HEK293 (cell line): Measurements from ENCODE around the gene TIMP4.

Experiments
- CTCF ChIA-PET: fragments of 350-600 bp; formaldehyde crosslinking; extraction: SDS; loops from one replicate; lab custom pipeline; 2021; ENCODE audit warnings: antibody characterized with exemption; lab: Yijun Ruan, JAX
- POLR2A ChIA-PET: fragments of 300-600 bp; formaldehyde crosslinking; extraction: SDS; loops from one replicate; lab custom pipeline; 2020; ENCODE audit warnings: antibody characterized with exemption, inconsistent platforms; lab: Yijun Ruan, JAX
- H3K27ac ChIP-seq: fragments of 200-500 bp; sonication (Bioruptor generic); 2 replicates; pipeline ENCODE4 v1.5.1; 2014; ENCODE audit warnings: low read depth, low read length, control low read depth, inconsistent platforms; ENCODE audit errors: extremely low read depth
- H3K36me3 ChIP-seq, 2 experiments: fragments of 200-500 bp in 1 of 2; sonication (Bioruptor generic) in 1 of 2; 1 replicate in 1 of 2; 2 replicates in 1 of 2; pipeline ENCODE4 v1.5.1; 2014 to 2017; ENCODE audit warnings: inconsistent platforms in 2 of 2, low read length in 2 of 2; ENCODE audit not compliant: control insufficient read depth in 2 of 2, insufficient read depth in 1 of 2
- H3K4me1 ChIP-seq: fragments of 200-500 bp; sonication (Bioruptor generic); 2 replicates; pipeline ENCODE4 v1.5.1; 2014; ENCODE audit warnings: mild to moderate bottlenecking, low read length, inconsistent platforms; ENCODE audit not compliant: control insufficient read depth, insufficient read depth
- H3K4me3 ChIP-seq: 2 replicates; pipeline ENCODE4 v1.5.1; 2011; ENCODE audit warnings: low read depth, mild to moderate bottlenecking, control low read depth, low read length, moderate library complexity
- H3K9me3 ChIP-seq: fragments of 200-500 bp; sonication (Bioruptor generic); 2 replicates; pipeline ENCODE4 v1.5.1; 2014; ENCODE audit warnings: low read depth, low read length, inconsistent platforms; ENCODE audit not compliant: control insufficient read depth, insufficient read depth
- BCL11A ChIP-seq: fragments of 450-650 bp; formaldehyde crosslinking; IDR thresholded peaks from 2 replicates; pipeline ENCODE4 v1.5.1; 2016; ENCODE audit warnings: low read depth, missing biosample characterization, missing genetic modification characterization
- HOXA7 ChIP-seq: sonication (generic); formaldehyde crosslinking; IDR thresholded peaks from 2 replicates; pipeline ENCODE4 v1.8.1; 2022; ENCODE audit warnings: missing genetic modification reagents, borderline replicate concordance
- HOXC10 ChIP-seq: sonication (generic); formaldehyde crosslinking; IDR thresholded peaks from 2 replicates; pipeline ENCODE4 v1.8.1; 2023; ENCODE audit warnings: mild to moderate bottlenecking, missing genetic modification reagents
- IKZF3 ChIP-seq: fragments of 450-650 bp; IDR thresholded peaks from 2 replicates; pipeline ENCODE4 v1.5.0; 2018; ENCODE audit warnings: missing biosample characterization, mild to moderate bottlenecking, missing genetic modification characterization, moderate library complexity
- KLF10 ChIP-seq: fragments of 450-650 bp; IDR thresholded peaks from 2 replicates; pipeline ENCODE4 v1.5.1; 2018; ENCODE audit warnings: missing biosample characterization, mild to moderate bottlenecking, missing genetic modification characterization
- SETDB1 ChIP-seq: IDR thresholded peaks from one replicate; pipeline ENCODE4 v1.6.1; 2017; ENCODE audit warnings: mild to moderate bottlenecking, low read length, moderate library complexity, mixed read lengths; ENCODE audit not compliant: insufficient read length
- YY1 ChIP-seq: fragments of 450-650 bp; formaldehyde crosslinking; IDR thresholded peaks from 2 replicates; pipeline ENCODE4 v1.5.1; 2018; ENCODE audit warnings: missing biosample characterization, missing genetic modification characterization
- ZBTB1 ChIP-seq: fragments of 450-650 bp; formaldehyde crosslinking; IDR thresholded peaks from 2 replicates; pipeline ENCODE4 v1.5.1; 2016; ENCODE audit warnings: missing biosample characterization, missing genetic modification characterization
- ZBTB8A ChIP-seq: fragments of 450-650 bp; formaldehyde crosslinking; IDR thresholded peaks from 2 replicates; pipeline ENCODE4 v1.5.1; 2016; ENCODE audit warnings: missing biosample characterization, missing genetic modification characterization
- ZNF146 ChIP-seq: fragments of 450-650 bp; formaldehyde crosslinking; IDR thresholded peaks from 2 replicates; pipeline ENCODE4 v1.5.1; 2016; ENCODE audit warnings: missing biosample characterization, missing genetic modification characterization
- ZNF202 ChIP-seq: fragments of 450-650 bp; formaldehyde crosslinking; IDR thresholded peaks from 2 replicates; pipeline ENCODE4 v1.5.1; 2016; ENCODE audit warnings: missing biosample characterization, missing genetic modification characterization, borderline replicate concordance
- ZNF211 ChIP-seq: fragments of 450-650 bp; formaldehyde crosslinking; IDR thresholded peaks from 2 replicates; pipeline ENCODE4 v1.5.1; 2016; ENCODE audit warnings: low read depth, missing biosample characterization, missing genetic modification characterization
- ZNF223 ChIP-seq: fragments of 450-650 bp; formaldehyde crosslinking; IDR thresholded peaks from 2 replicates; pipeline ENCODE4 v1.5.1; 2016; ENCODE audit warnings: missing biosample characterization, missing genetic modification characterization
- ZNF239 ChIP-seq: fragments of 450-650 bp; formaldehyde crosslinking; IDR thresholded peaks from 2 replicates; pipeline ENCODE4 v1.5.1; 2016; ENCODE audit warnings: missing biosample characterization, missing genetic modification characterization
- ZNF48 ChIP-seq: fragments of 450-650 bp; formaldehyde crosslinking; IDR thresholded peaks from 2 replicates; pipeline ENCODE4 v1.5.1; 2016; ENCODE audit warnings: missing biosample characterization, missing genetic modification characterization
- ZNF548 ChIP-seq: fragments of 450-650 bp; formaldehyde crosslinking; IDR thresholded peaks from 2 replicates; pipeline ENCODE4 v1.5.1; 2016; ENCODE audit warnings: missing biosample characterization, missing genetic modification characterization
- ZNF596 ChIP-seq: fragments of 450-650 bp; IDR thresholded peaks from 2 replicates; pipeline ENCODE4 v1.5.0; 2018; ENCODE audit warnings: missing biosample characterization, mild to moderate bottlenecking, missing genetic modification characterization, moderate library complexity
- ZNF626 ChIP-seq: fragments of 450-650 bp; sonication (Bioruptor Pico); formaldehyde crosslinking; IDR thresholded peaks from 2 replicates; pipeline ENCODE4 v1.5.1; 2018; ENCODE audit warnings: missing biosample characterization, missing genetic modification characterization, inconsistent platforms
- ZSCAN23 ChIP-seq: fragments of 450-650 bp; formaldehyde crosslinking; IDR thresholded peaks from 2 replicates; pipeline ENCODE4 v1.5.1; 2016; ENCODE audit warnings: missing biosample characterization, missing genetic modification characterization
- TF ChIP-seq, protein P1 (sequence below): fragments of 450-650 bp; formaldehyde crosslinking; IDR thresholded peaks from 2 replicates; pipeline ENCODE4 v1.5.1; 2017; ENCODE audit warnings: missing biosample characterization, missing genetic modification characterization
- TF ChIP-seq, protein P2 (sequence below): fragments of 450-650 bp; formaldehyde crosslinking; IDR thresholded peaks from 2 replicates; pipeline ENCODE4 v1.5.1; 2016; ENCODE audit warnings: missing biosample characterization, missing genetic modification characterization, borderline replicate concordance
- TF ChIP-seq, protein P3 (sequence below): IDR thresholded peaks from 2 replicates; pipeline ENCODE4 v1.6.1; 2011; ENCODE audit warnings: mild to moderate bottlenecking, low read depth, low read length, borderline replicate concordance

TIMP4 gene

DNA sequence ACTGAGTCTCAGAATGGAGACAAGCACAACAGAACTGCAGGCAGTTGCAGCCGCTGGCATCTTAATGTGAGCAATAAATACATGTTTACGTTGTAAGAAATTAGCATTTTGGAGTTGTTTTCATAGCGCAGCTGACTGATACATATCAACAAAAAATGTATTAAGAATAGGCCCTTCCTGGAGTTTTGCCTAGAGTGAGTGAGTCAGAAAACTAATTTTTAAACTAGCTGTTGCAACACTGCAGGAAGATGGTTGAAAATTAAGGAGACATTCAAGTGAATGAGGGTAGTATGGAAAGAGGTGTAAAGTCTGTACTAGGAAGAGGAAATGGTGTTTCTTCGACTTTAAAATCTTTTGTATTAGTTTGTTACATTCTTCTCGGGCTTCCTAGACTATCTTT is 39.6 kb upstream of the TIMP4 start:
- ChIA-PET CTCF (interaction anchor here (1.1 kb wide), 1 partner anchor 60 kb away, joined by 4 read pairs; no protein-coding TSS in a partner anchor), POLR2A (no interaction called here)
- Histone ChIP-seq H3K4me1 (peaks cover 4% of the 10 kb centered on the region), H3K36me3 (no peaks in the 10 kb centered on the region), H3K9me3 (no peaks in the 10 kb centered on the region), H3K27ac (no peak overlapping the region), H3K4me3 (no peak overlapping the region)
- TF ChIP-seq HOXA7 (no peak), IKZF3 (tag by site-specific recombination) (no peak)

DNA sequence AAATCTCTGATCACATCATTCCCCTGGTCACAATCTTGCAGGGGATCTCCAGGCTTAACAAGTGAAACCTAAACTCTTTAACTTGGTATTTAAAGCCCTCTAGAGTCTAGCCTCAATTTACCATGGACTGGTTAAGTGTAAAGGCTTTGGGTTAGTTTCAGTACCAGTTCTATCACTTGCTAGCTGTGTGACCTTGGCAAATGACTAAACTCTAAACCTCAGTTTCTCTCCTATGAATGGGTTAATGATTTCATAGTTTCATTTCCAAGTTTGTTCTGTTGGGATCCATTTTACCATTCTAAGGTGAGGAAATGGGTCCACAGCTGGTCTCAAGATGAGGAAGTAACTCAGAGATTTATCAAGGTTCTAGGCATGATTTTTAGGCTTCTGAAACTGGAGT is 38.8 kb upstream of the TIMP4 start:
- TF ChIP-seq, protein P1, sequence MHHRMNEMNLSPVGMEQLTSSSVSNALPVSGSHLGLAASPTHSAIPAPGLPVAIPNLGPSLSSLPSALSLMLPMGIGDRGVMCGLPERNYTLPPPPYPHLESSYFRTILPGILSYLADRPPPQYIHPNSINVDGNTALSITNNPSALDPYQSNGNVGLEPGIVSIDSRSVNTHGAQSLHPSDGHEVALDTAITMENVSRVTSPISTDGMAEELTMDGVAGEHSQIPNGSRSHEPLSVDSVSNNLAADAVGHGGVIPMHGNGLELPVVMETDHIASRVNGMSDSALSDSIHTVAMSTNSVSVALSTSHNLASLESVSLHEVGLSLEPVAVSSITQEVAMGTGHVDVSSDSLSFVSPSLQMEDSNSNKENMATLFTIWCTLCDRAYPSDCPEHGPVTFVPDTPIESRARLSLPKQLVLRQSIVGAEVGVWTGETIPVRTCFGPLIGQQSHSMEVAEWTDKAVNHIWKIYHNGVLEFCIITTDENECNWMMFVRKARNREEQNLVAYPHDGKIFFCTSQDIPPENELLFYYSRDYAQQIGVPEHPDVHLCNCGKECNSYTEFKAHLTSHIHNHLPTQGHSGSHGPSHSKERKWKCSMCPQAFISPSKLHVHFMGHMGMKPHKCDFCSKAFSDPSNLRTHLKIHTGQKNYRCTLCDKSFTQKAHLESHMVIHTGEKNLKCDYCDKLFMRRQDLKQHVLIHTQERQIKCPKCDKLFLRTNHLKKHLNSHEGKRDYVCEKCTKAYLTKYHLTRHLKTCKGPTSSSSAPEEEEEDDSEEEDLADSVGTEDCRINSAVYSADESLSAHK (tag by site-specific recombination): no peak
- TF ChIP-seq ZNF146 (no peak), ZBTB8A (tag by site-specific recombination) (no peak), ZNF223 (tag by site-specific recombination) (no peak), YY1 (no peak), ZNF202 (tag by site-specific recombination) (no peak), KLF10 (tag by site-specific recombination) (no peak), ZSCAN23 (tag by site-specific recombination) (no peak), ZNF548 (tag by site-specific recombination) (no peak), SETDB1 (no peak), ZNF626 (tag by site-specific recombination) (no peak), HOXC10 (no peak), ZNF211 (tag by site-specific recombination) (no peak)
- TF ChIP-seq, protein P2, sequence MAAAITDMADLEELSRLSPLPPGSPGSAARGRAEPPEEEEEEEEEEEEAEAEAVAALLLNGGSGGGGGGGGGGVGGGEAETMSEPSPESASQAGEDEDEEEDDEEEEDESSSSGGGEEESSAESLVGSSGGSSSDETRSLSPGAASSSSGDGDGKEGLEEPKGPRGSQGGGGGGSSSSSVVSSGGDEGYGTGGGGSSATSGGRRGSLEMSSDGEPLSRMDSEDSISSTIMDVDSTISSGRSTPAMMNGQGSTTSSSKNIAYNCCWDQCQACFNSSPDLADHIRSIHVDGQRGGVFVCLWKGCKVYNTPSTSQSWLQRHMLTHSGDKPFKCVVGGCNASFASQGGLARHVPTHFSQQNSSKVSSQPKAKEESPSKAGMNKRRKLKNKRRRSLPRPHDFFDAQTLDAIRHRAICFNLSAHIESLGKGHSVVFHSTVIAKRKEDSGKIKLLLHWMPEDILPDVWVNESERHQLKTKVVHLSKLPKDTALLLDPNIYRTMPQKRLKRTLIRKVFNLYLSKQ (tag by site-specific recombination): no peak
- TF ChIP-seq, protein P3, sequence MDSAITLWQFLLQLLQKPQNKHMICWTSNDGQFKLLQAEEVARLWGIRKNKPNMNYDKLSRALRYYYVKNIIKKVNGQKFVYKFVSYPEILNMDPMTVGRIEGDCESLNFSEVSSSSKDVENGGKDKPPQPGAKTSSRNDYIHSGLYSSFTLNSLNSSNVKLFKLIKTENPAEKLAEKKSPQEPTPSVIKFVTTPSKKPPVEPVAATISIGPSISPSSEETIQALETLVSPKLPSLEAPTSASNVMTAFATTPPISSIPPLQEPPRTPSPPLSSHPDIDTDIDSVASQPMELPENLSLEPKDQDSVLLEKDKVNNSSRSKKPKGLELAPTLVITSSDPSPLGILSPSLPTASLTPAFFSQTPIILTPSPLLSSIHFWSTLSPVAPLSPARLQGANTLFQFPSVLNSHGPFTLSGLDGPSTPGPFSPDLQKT: no peak
- peaks cover 9% of the 10 kb centered on the region for H3K4me1 ChIP-seq
- ChIA-PET CTCF (no interaction called here), POLR2A (no interaction called here)
- no peaks in the 10 kb centered on the region for H3K36me3 ChIP-seq
- no peaks in the 10 kb centered on the region for H3K9me3 ChIP-seq
- H3K27ac ChIP-seq: no peak overlapping the region
- H3K4me3 ChIP-seq: no peak overlapping the region

DNA sequence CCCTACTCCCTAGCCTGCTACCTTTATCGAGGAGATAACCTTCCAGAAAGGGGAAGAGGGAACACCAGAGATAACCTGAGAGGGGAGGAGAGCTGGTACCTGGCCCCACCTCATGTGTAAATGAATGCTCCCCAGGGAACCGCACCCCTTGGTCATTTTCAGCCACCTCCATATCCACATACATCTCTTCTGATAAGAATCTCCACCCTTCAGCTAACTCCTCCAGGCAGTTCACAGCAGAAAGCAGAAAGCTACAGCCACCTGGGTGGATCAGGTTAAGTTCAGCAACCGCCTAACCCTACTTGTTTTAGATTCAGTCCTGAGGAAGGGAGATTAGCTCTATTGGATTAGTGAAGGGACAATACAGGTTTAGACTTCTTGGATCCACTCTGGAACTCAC is 38.0 kb upstream of the TIMP4 start:
- H3K4me3 ChIP-seq: no peak overlapping the region
- peaks cover 9% of the 10 kb centered on the region for H3K4me1 ChIP-seq
- H3K27ac ChIP-seq: no peak overlapping the region
- TF ChIP-seq ZNF239 (tag by site-specific recombination): no peak
- TF ChIP-seq, protein P1 (tag by site-specific recombination): no peak
- TF ChIP-seq ZNF596 (tag by site-specific recombination): no peak
- TF ChIP-seq ZNF48: no peak
- no peak for TF ChIP-seq ZBTB1
- TF ChIP-seq BCL11A (tag by site-specific recombination): no peak
- no peaks in the 10 kb centered on the region for H3K36me3 ChIP-seq
- H3K9me3 ChIP-seq: no peaks in the 10 kb centered on the region
- ChIA-PET POLR2A (no interaction called here), CTCF (no interaction called here)
